Effector CD4-positive, alpha-beta T cell (primary cell): ENCODE data around the gene SDF2L1.
"Not testable (repeated sequence)": the region's sequence is repeated elsewhere in the genome, so short reads cannot be mapped to it uniquely, and the experiment has no call there.

Source experiments
- DNase-seq: peaks from one replicate; pipeline ENCODE4 v3.0.0-alpha.2; 2020

Gene SDF2L1

DNA sequence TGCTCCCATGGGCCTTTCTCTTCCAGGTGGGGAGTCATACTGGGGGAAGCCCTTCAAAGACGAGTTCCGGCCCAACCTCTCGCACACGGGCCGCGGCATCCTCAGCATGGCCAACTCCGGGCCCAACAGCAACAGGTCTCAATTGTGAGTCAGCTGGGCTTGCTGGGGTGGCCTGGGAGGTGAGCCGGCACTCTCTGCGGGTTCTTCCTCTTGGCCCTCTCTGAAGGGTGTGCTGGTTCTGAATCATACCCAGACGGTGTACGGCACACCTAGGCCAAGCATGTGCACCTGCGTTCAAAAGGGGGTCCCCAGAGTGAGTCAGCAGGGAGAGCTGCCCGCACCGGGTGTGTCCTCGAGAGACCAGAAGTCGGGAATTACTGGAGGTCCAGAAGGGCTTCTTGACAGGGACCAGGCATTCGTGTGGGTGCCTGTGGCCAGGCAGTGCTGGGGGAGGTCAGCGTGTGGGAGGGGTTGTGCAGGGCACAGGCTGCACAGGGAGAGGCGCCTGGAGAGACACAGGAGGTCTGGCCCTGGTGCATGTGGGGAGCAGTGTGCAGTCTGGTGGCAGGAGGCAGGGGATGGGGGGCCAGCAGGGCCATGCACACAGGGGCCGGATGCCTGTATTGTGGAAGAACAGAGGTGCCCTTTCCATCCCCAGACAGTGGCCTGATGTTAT, 46.7 kb downstream of the SDF2L1 start:
- no peak for DNase-seq

DNA sequence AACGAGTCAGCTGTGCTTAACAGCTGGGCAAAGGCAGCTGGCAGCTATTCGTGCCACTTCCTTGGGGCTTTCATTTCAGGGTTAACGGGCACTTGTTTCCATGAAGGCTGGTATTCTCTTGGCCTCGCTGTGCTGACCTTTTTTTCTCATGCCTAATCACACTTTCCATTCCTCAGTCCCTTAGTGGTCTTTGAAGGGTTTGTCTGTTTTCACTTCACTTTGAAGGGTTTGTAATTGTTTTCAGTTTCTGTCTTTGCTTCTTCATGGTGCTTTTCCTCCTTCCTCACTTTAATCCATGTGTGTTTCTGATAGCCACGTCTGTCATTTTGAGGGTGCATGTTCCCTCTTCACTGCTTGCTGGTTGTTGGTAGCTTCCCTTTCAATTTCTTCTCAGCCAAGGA, 48.3 kb downstream of the SDF2L1 start:
- no peak for DNase-seq

DNA sequence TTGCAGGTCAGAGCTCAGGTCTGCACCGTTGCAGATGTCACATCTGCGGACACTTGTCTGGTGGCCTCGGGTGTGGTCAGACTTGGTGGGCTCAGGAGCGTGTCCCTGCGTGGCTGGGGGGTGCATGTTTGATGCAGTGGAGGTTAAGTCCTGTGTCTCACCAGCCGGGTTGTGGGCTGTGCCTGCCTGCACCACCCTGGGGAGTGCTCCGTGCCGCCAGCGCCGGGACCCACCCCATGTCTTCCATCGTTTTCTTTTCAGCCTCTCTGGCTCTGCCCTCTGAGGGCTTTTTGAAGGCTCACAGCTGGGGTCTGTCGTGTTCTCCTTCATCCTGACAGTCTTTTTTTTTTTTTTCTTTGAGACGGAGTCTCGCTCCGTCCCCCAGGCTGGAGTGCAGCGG, 49.7 kb downstream of the SDF2L1 start:
- DNase-seq = no peak

DNA sequence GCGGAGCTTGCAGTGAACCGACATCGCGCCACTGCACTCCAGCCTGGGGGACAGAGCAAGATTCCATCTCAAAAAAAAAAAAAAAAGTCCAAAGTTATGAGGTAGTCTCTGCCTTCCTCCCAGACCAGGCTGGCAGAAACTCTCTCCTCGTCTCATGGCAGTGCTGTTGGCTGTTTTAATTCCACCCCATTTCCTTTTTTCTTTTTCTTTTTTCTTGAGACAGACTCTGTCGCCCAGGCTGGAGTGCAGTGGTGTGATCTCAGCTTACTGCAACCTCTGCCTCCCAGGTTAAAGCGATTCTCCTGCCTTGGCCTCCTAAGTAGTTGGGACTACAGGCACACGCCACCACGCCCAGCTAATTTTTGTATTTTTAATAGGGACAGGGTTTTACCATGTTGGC, 50.8 kb downstream of the SDF2L1 start:
- not testable (repeated sequence) for DNase-seq

DNA sequence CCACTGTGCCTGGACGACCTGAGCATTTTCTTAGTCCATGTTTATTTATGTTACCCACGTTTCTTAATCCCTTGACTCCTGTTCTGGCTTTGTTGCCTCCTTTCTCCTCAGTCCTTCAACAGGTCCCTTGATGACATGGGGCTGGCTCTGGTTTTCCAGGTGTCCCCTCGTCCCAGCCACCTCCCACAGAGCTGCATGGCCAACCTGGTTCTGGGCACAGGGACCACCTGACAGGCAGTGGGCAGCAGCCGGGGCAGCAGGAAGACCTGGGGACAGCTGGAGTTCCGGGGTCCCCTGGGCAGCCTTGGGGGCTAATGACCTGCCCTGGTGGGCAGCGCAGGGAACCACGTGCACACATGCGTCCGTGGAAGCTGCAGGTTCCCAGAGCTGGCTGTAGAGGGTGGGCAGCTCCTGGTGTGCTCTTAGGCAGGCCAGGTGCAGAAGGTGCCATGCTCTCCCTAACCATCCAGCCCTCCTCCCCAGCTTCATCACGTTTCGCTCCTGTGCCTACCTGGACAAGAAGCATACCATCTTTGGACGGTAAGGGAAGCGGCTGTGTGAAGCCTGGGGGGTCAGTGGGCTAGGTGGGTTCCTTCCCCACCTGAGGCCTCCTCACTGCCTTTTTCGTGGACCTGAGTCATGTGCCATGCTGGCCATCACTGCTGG, 51.4 kb downstream of the SDF2L1 start:
- DNase-seq = no peak
